Sigmoid colon (tissue), 7 donors: ENCODE results near the gene EXOC1. TPM values are rescaled to one million over a fixed set of nuclear protein-coding genes. Genes with fewer than 3 reads are reported as not detected.

Experiments
- DNase-seq: peaks from one replicate; pipeline ENCODE4 v3.0.0-alpha.2; 2019
- H3K27ac ChIP-seq, 4 donors: fragments of 200-600 bp; sonication (generic); one replicate each; pipeline ENCODE4 v1.5.1; 2016 to 2019; ENCODE audit warnings: mild to moderate bottlenecking in 1 of 4
- H3K27me3 ChIP-seq, 3 donors: fragments of 200-600 bp; sonication (generic); one replicate each; pipeline ENCODE4 v1.5.1; 2019; ENCODE audit warnings: mild to moderate bottlenecking in 1 of 3
- H3K36me3 ChIP-seq, 4 donors: fragments of 200-600 bp; sonication (generic); one replicate each; pipeline ENCODE4 v1.5.1; 2016 to 2019
- H3K4me1 ChIP-seq, 4 donors: fragments of 200-600 bp; sonication (generic); one replicate each; pipeline ENCODE4 v1.5.1; 2017 to 2019
- H3K4me3 ChIP-seq, 4 donors: fragments of 200-600 bp; sonication (generic); one replicate each; pipeline ENCODE4 v1.5.1; 2017 to 2019; ENCODE audit warnings: mild to moderate bottlenecking in 2 of 4, moderate library complexity in 1 of 4
- H3K9me3 ChIP-seq, 4 donors: fragments of 200-600 bp in 3 of 4; sonication (generic) in 3 of 4; one replicate each; pipeline versions ENCODE4 v1.5.1 to v1.6.1; 2013 to 2019
- CTCF ChIP-seq, 4 experiments: fragments of 450-650 bp in 3 of 4; fragments of 200-600 bp in 1 of 4; IDR thresholded peaks; one replicate each; pipeline ENCODE4 v1.5.1; 2016 to 2019; ENCODE audit warnings: antibody characterized with exemption in 4 of 4, mild to moderate bottlenecking in 3 of 4, moderate library complexity in 2 of 4
- EP300 ChIP-seq, 4 donors: sonication (generic); formaldehyde crosslinking; IDR thresholded peaks; one replicate each; pipeline ENCODE4 v1.6.1; 2017; ENCODE audit warnings: antibody characterized with exemption in 4 of 4
- POLR2A ChIP-seq, 2 donors: fragments of 450-650 bp; IDR thresholded peaks; one replicate each; pipeline ENCODE4 v1.6.1; 2016; ENCODE audit warnings: antibody characterized with exemption in 2 of 2, mild to moderate bottlenecking in 2 of 2, moderate library complexity in 2 of 2
- POLR2AphosphoS5 ChIP-seq, 4 donors: sonication (generic); formaldehyde crosslinking; IDR thresholded peaks; one replicate each; pipeline ENCODE4 v1.6.1; 2017; ENCODE audit warnings: antibody characterized with exemption in 4 of 4
- WGBS, 2 donors: extraction: QIAGEN DNeasy Blood & Tissue Kit; methylation state at CpG; one replicate each; pipeline ENCODE4 v1.1.7; 2013; 5-methylcytosine and 5-hydroxymethylcytosine counted together
- intact Hi-C: fragments of 100-400 bp; cut with DNase I; formaldehyde crosslinking; loops from one replicate; pipeline ENCODE4 v1.15.1; 2023
- polyA plus RNA-seq, 3 donors: library from polyadenylated mRNA; stranded (reverse); fragments of 200-250 nt; gene quantifications; one replicate each; pipeline ENCODE4 v1.2.3, GENCODE V29; 2013
- total RNA-seq, 4 donors: library from RNA; depleted of rRNA; stranded (reverse); fragments of >200 nt; gene quantifications; one replicate each; pipeline ENCODE4 v1.1.0, GENCODE V29; 2016
- donor health status: healthy with polysubstance abuse.
- donor health status: Bipolar disorder and iron deficiency.
- donor health status: healthy.

Gene EXOC1
- total and polyA plus RNA-seq, 7 donors: 14.5 to 49.0 (median 18.3) TPM

- no peaks in the 10 kb centered on the region for H3K4me1 ChIP-seq
- no peaks in the 10 kb centered on the region for H3K36me3 ChIP-seq
- H3K27ac ChIP-seq: no peak overlapping the region
- no peak for TF ChIP-seq POLR2AphosphoS5 (IDR thresholded peaks at IDR 0.05)
- H3K9me3 ChIP-seq: no peaks in the 10 kb centered on the region
- H3K27me3 ChIP-seq: peaks cover 0 to 4% (median 0%) of the 10 kb centered on the region in 3 donors
- intact Hi-C loops: no loop called here
- H3K4me3 ChIP-seq: no peak overlapping the region
- 94 to 96% methylated on average over 3 of the region's 3 CpGs for WGBS, 2 donors
- no peak for DNase-seq
These were observed 35.8 kb upstream of the EXOC1 start for GRCh38 chr4:55817691-55818090.

- no peaks in the 10 kb centered on the region for H3K9me3 ChIP-seq
- peaks cover 0 to 4% (median 0%) of the 10 kb centered on the region in 3 donors for H3K27me3 ChIP-seq
- TF ChIP-seq POLR2AphosphoS5 (IDR thresholded peaks at IDR 0.05): no peak
- no peak for TF ChIP-seq CTCF (IDR thresholded peaks at IDR 0.05)
- intact Hi-C loops: no loop called here
- H3K4me3 ChIP-seq: peak within 1 kb of the TSS in 2 of 4 donors; percentile 10 to 13
- H3K36me3 ChIP-seq: no peaks in the 10 kb centered on the region
- WGBS, 2 donors: 10 to 49% methylated on average over 13 of the region's 13 CpGs
- no peak for DNase-seq
- no peak within 1 kb of the TSS for H3K27ac ChIP-seq
- H3K4me1 ChIP-seq: no peaks in the 10 kb centered on the region
These were observed 33.8 kb upstream of the EXOC1 start, which contains the start of gene EXOC1L for GRCh38 chr4:55819634-55820033. Gene EXOC1L, plus strand, starts transcription at chr4:55819790. Its CDS starts 237 bp downstream, at chr4:55820027.

DNA sequence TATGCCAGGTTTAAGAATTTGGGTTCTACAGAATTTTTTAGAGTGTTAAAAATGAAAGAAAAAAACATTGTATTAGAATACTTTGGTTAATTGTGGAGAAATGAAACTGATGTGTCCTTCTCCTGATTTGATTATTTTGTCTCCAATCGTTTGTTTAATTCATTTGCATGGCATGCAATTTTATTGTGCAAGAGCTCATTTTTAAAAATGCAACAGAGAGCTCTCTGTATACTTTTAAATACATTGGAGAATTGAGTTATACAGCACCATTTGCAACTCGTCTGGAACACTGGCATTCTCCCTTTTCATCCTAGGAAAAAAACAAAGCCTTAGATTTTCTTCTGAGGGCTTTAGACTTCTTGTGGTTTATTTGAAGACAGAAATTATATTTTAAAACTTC is 33.2 kb upstream of the EXOC1 start:
- WGBS, 2 donors: 47 to 49% methylated on average over 2 of the region's 2 CpGs
- Histone ChIP-seq H3K27ac (no peak overlapping the region), H3K4me3 (no peak overlapping the region), H3K4me1 (no peaks in the 10 kb centered on the region), H3K27me3 (peaks cover 0 to 4% (median 0%) of the 10 kb centered on the region in 3 donors), H3K36me3 (no peaks in the 10 kb centered on the region), H3K9me3 (no peaks in the 10 kb centered on the region)
- DNase-seq: no peak
- TF ChIP-seq EP300 (IDR thresholded peaks at IDR 0.05) (no peak), POLR2AphosphoS5 (IDR thresholded peaks at IDR 0.05) (no peak), POLR2A (IDR thresholded peaks at IDR 0.05) (no peak), CTCF (IDR thresholded peaks at IDR 0.05) (no peak)
- intact Hi-C loops: no loop called here

- WGBS, 2 donors: 86 to 92% methylated on average over 3 of the region's 3 CpGs
- H3K4me1 ChIP-seq: no peaks in the 10 kb centered on the region
- H3K36me3 ChIP-seq: no peaks in the 10 kb centered on the region
- intact Hi-C loops: no loop called here
- H3K4me3 ChIP-seq: no peak overlapping the region
- peaks cover 0 to 4% (median 0%) of the 10 kb centered on the region in 3 donors for H3K27me3 ChIP-seq
- no peak overlapping the region for H3K27ac ChIP-seq
- DNase-seq: no peak
- TF ChIP-seq EP300 (IDR thresholded peaks at IDR 0.05) (no peak), POLR2A (IDR thresholded peaks at IDR 0.05) (no peak), CTCF (IDR thresholded peaks at IDR 0.05) (no peak), POLR2AphosphoS5 (IDR thresholded peaks at IDR 0.05) (no peak)
- no peaks in the 10 kb centered on the region for H3K9me3 ChIP-seq
These were observed 31.1 kb upstream of the EXOC1 start for GRCh38 chr4:55822329-55822728.

DNA sequence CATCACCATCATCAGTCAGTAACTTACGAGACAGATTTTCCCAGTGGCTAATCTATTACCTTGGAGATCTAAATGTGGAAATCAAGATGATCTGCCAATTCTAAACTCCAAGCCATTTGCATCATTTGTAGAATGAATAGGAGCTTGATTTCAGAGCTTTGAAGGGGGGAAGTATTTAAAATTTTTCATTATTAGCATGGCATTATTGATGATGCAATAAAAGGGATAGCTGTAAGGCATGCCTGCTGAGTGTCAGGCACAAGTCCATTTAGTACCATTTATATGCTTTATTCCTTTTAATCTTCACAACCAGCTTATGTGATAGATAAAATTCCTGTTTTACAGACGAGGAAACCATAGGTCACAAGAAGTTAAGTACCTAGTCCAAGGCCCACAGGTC is 28.6 kb upstream of the EXOC1 start:
- DNase-seq: no peak
- H3K27me3 ChIP-seq: no peaks in the 10 kb centered on the region
- H3K4me1 ChIP-seq: no peaks in the 10 kb centered on the region
- TF ChIP-seq EP300 (IDR thresholded peaks at IDR 0.05) (no peak), POLR2AphosphoS5 (IDR thresholded peaks at IDR 0.05) (no peak), POLR2A (IDR thresholded peaks at IDR 0.05) (no peak), CTCF (IDR thresholded peaks at IDR 0.05) (no peak)
- H3K9me3 ChIP-seq: no peaks in the 10 kb centered on the region
- intact Hi-C loops: no loop called here
- no peak overlapping the region for H3K27ac ChIP-seq
- no peaks in the 10 kb centered on the region for H3K36me3 ChIP-seq
- WGBS, 2 donors: 58 to 71% methylated on average over 2 of the region's 2 CpGs
- no peak overlapping the region for H3K4me3 ChIP-seq
